HG03196 (cell line): ENCODE results near the gene PMIS2.

Experiments
- ATAC-seq: cut with Tn5 transposase; IDR thresholded peaks from one replicate; pipeline ENCODE4 v1.9.1; 2021; ENCODE audit not compliant: unreplicated experiment

PMIS2 gene

DNA sequence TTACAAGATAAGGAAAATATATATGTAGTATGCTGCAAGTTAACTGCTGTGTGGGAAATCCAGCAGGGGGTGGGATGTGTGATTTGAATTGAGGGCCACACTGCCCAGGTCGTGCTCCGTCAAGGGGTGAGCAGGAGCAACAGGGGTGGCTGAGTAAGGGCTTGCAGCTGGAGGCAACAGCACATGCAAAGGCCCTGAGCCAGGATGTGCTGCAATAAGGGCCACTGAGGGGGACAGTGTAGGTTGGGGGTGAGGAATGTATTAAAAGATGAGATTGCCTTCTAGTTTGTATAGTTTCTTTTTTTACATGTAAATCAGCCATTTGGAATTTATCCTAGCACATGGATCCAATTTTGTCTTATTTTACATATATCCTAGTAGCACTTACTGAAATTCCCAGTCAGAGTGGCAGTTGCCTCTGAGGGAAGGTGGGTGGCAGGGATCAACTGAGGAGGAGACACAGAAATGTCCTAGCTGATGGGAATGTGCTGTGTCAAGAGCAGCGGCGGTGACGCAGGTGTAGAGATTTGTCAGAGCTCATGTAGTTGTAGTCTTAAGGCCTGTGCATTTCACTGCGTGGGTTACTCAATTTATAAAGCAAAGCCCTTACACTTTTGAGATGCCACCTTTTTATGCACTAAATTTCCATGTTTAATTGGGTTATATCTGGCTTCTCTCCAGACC is 37.5 kb downstream of the PMIS2 start:
- ATAC-seq, result no peak

DNA sequence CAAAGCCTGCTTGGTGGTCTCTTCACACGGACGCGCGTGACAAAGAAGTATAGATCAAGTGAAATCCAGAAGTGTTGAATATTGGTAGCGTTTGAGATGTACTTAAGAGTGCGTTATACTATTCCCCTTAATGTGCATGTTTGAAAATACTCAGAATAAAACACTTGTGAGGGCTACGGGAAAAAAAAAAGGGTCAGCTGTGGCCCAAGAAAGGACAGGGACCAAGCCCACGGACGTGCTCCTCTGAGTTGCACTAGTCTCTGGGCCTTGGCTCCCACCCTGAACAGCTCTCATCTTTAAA is 42.2 kb downstream of the PMIS2 start:
- no peak for ATAC-seq

DNA sequence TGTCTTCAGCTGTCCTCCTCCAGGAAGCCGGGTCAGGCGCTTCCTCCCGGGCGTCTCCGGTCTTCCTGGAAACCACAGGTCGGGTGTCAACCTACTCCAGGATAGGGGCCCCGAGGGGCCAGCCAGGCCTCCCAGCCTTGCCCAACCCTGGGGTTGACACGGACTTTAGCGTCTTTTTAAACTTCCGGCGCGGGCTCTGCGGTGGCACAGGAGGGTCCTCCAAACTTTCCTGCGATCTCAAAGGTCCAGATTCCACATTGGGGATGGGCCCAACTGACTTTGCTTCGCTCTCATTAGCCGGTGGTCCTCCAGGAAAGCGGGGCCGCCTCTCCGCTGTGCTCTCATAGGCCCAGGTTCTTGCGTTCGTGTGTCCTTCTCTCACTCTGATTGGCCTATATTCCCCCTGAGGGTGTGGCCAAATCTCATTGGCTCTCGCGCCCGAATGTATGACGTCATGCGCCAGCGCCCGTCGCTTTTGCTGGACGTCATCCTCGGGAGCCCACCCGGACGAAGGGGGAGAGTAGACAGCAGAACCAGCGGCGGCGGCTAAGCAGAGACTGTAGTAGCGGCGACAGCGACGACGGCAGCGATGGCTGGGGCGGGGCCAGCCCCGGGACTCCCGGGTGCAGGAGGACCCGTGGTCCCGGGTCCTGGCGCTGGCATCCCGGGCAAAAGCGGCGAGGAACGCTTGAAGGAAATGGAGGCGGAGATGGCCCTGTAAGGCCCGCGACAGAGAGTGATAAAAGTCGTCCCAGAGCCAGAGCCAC is 42.8 kb downstream of the PMIS2 start, which contains the start of gene RBM42:
TSS of gene RBM42 (plus strand) at position 472 of the 767 bp plus-strand sequence. CDS start at position 590, 118 bp downstream.
- peak; percentile 94 for ATAC-seq

DNA sequence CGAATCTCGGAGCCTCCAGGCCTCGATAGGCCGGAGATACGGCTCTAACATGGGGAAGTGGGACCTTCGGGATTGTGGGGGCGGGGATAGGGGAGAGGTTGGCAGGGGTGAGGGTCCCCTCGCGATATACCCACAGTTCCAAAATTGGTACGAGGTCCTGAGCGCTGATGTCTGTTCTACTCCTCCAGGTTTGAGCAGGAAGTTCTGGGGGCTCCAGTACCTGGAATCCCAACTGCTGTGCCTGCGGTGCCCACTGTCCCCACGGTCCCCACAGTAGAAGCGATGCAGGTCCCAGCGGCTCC is 43.3 kb downstream of the PMIS2 start:
- ATAC-seq, result no peak

DNA sequence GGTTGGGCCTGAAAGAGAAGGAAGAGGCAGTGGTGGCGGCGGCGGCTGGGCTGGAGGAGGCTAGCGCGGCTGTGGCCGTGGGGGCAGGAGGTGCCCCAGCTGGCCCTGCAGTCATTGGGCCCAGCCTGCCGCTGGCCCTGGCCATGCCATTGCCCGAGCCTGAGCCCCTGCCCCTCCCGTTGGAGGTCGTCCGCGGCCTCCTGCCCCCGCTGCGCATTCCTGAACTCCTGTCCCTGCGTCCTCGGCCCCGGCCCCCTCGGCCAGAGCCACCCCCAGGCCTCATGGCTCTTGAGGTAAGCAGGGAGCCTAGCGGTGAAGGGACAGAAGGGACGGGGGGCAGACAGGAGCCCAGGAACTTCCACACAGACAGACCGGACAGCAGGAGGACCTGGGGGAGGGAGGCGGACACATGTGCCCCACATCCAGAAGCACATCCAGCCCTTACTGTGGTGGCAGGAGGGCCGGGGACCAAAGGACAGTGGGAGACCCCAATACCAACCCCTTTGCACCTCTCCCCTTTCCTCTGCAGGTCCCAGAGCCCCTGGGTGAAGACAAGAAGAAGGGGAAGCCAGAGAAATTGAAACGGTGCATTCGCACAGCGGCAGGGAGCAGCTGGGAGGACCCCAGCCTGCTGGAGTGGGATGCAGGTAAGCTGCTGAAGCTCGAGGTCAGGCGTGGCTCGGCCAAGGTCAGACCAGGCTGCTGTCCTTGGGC is 47.9 kb downstream of the PMIS2 start:
- no peak for ATAC-seq

DNA sequence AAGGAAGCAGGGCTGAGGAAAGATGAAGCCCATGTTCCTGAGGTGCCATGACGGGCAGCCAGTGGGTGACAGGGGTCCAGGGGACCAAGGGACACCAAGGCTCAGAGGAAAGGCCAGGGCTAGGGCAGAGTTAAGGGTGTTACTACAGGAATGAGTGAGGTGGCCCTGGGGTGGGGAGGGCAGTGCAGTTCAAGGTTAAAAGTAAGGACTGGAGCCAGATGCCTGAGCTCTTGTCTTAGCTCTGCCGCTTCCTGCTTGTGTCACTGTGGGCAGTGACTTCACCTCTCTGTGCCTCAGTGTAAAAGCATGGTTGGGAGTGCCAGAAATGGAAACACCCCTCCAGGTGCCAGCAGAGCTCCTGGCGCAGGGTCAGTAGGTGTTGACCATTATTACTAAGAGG is 50.7 kb downstream of the PMIS2 start:
- no peak for ATAC-seq
